Adrenal gland (tissue), 5 donors: ENCODE data around the gene ATP5PD.

Source experiments
- POLR2A ChIP-seq, 2 donors: fragments of 450-650 bp; IDR thresholded peaks; one replicate each; pipeline ENCODE4 v1.6.1; 2017; ENCODE audit warnings: antibody characterized with exemption in 2 of 2, mild to moderate bottlenecking in 2 of 2, moderate library complexity in 1 of 2
- TF ChIP-seq, protein P1 (sequence below), 6 experiments: fragments of 450-650 bp in 4 of 6; fragments of 200-600 bp in 2 of 6; sonication (generic) in 1 of 6; IDR thresholded peaks; 1 replicate in 5 of 6; 2 replicates in 1 of 6; pipeline versions ENCODE4 v1.5.1 to v1.8.0; 2016 to 2021; ENCODE audit warnings: antibody characterized with exemption in 6 of 6, mild to moderate bottlenecking in 2 of 6, moderate library complexity in 1 of 6
- donor health status: DM: no; HTN: no; CAD: no.

GRCh38 chr17:75048249-75048878 is 1.6 kb upstream of the ATP5PD start:
- peak in 1 of 2 donors; percentile 39 for TF ChIP-seq POLR2A (IDR thresholded peaks at IDR 0.05)
- TF ChIP-seq, protein P1, sequence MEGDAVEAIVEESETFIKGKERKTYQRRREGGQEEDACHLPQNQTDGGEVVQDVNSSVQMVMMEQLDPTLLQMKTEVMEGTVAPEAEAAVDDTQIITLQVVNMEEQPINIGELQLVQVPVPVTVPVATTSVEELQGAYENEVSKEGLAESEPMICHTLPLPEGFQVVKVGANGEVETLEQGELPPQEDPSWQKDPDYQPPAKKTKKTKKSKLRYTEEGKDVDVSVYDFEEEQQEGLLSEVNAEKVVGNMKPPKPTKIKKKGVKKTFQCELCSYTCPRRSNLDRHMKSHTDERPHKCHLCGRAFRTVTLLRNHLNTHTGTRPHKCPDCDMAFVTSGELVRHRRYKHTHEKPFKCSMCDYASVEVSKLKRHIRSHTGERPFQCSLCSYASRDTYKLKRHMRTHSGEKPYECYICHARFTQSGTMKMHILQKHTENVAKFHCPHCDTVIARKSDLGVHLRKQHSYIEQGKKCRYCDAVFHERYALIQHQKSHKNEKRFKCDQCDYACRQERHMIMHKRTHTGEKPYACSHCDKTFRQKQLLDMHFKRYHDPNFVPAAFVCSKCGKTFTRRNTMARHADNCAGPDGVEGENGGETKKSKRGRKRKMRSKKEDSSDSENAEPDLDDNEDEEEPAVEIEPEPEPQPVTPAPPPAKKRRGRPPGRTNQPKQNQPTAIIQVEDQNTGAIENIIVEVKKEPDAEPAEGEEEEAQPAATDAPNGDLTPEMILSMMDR (IDR thresholded peaks at IDR 0.05): no peak
